Natural killer cell (primary cell): ENCODE results near the gene ATF6. TPM values are rescaled to one million over a fixed set of nuclear protein-coding genes. Genes with fewer than 3 reads are reported as not detected.

Experiments used
- ATAC-seq, 3 donors: fragments of 150-1000 bp in 2 of 3; fragments of 200-7000 bp in 1 of 3; cut with Tn5 transposase; 1 replicate in 1 of 3; 2 replicates in 2 of 3; pipeline ENCODE4 v1.10.0; 2021; ENCODE audit warnings: mild to moderate bottlenecking in 2 of 3, moderate library complexity in 2 of 3
- DNase-seq, 2 donors: peaks; one replicate each; pipeline versions ENCODE4 v3.0.0 to v3.0.0-alpha.2; 2013 to 2021; ENCODE audit warnings: mixed read lengths in 1 of 2
- H3K27ac ChIP-seq: one replicate; pipeline ENCODE4 v1.5.1; 2013; ENCODE audit warnings: mild to moderate bottlenecking, low read length
- H3K27me3 ChIP-seq: one replicate; pipeline ENCODE4 v1.6.1; 2013; ENCODE audit warnings: low read length; ENCODE audit not compliant: control insufficient read depth, insufficient read depth
- H3K36me3 ChIP-seq: one replicate; pipeline ENCODE4 v1.6.1; 2013; ENCODE audit warnings: low read length; ENCODE audit not compliant: control insufficient read depth, insufficient read depth
- H3K4me1 ChIP-seq: one replicate; pipeline ENCODE4 v1.6.1; 2013; ENCODE audit warnings: low read length; ENCODE audit not compliant: control insufficient read depth, insufficient read depth
- H3K4me3 ChIP-seq: one replicate; pipeline ENCODE4 v1.5.1; 2013; ENCODE audit warnings: low read length
- H3K9me3 ChIP-seq: one replicate; pipeline ENCODE4 v1.6.1; 2013; ENCODE audit warnings: low read length; ENCODE audit not compliant: control insufficient read depth, insufficient read depth
- H3K27ac Mint-ChIP-seq, 2 donors: one replicate each; pipeline ENCODE4 v1.8.0; 2022; ENCODE audit warnings: mild to moderate bottlenecking in 2 of 2, mixed read lengths in 2 of 2, moderate library complexity in 1 of 2
- H3K27me3 Mint-ChIP-seq, 2 donors: one replicate each; pipeline ENCODE4 v1.8.0; 2022; ENCODE audit warnings: low read depth in 2 of 2, mixed read lengths in 2 of 2
- H3K36me3 Mint-ChIP-seq: one replicate; pipeline ENCODE4 v1.8.0; 2022; ENCODE audit warnings: mixed read lengths
- H3K4me1 Mint-ChIP-seq, 2 donors: one replicate each; pipeline ENCODE4 v1.8.0; 2022; ENCODE audit warnings: mixed read lengths in 2 of 2
- H3K4me3 Mint-ChIP-seq: one replicate; pipeline ENCODE4 v1.8.0; 2022; ENCODE audit warnings: mild to moderate bottlenecking, moderate library complexity, mixed read lengths
- H3K9me3 Mint-ChIP-seq, 2 donors: one replicate each; pipeline ENCODE4 v1.8.0; 2022; ENCODE audit warnings: mixed read lengths in 2 of 2
- CTCF ChIP-seq: fragments of 200-600 bp; IDR thresholded peaks from one replicate; pipeline ENCODE4 v1.8.0; 2022; ENCODE audit warnings: antibody characterized with exemption
- WGBS: methylation state at CpG from one replicate; pipeline ENCODE4 v1.1.7; 2013; ENCODE audit warnings: missing lambda C conversion rate; ENCODE audit not compliant: insufficient coverage; 5-methylcytosine and 5-hydroxymethylcytosine counted together
- intact Hi-C: fragments of 100-400 bp; cut with micrococcal nuclease; formaldehyde crosslinking; loops from one replicate; pipeline ENCODE4 v1.14.2; 2022
- total RNA-seq, 4 donors: library from RNA; stranded (reverse); fragments of 120-200 nt in 1 of 4; gene quantifications; one replicate each; pipeline versions ENCODE4 v1.2.3 to v1.2.4, GENCODE V29; 2013 to 2022

ATF6 gene
- total RNA-seq, 3 donors from 2014 or later (not counting 1 experiment from before 2014, with no cell fraction given): 16.8 to 25.0 (median 21.8) TPM

- no peaks in the 10 kb centered on the region for H3K4me1 ChIP-seq
- Mint-ChIP-seq H3K36me3 (no peaks in the 10 kb centered on the region), H3K9me3 (no peaks in the 10 kb centered on the region), H3K4me1 (no peaks in the 10 kb centered on the region), H3K27me3 (no peaks in the 10 kb centered on the region), H3K27ac (no peak overlapping the region), H3K4me3 (no peak overlapping the region)
- no peak overlapping the region for H3K27ac ChIP-seq
- H3K9me3 ChIP-seq: no peaks in the 10 kb centered on the region
- DNase-seq: no peak
- intact Hi-C loops: no loop called here
- ATAC-seq: no peak
- no peak for TF ChIP-seq CTCF
- peaks cover 47% of the 10 kb centered on the region for H3K36me3 ChIP-seq
- no peaks in the 10 kb centered on the region for H3K27me3 ChIP-seq
- no peak overlapping the region for H3K4me3 ChIP-seq
Observed at GRCh38 chr1:161863549-161863948, 97.4 kb downstream of the ATF6 start.

- H3K9me3 ChIP-seq: no peaks in the 10 kb centered on the region
- no peak overlapping the region for H3K27ac ChIP-seq
- no peaks in the 10 kb centered on the region for H3K4me1 ChIP-seq
- Mint-ChIP-seq H3K27me3 (no peaks in the 10 kb centered on the region), H3K4me3 (no peak overlapping the region), H3K4me1 (no peaks in the 10 kb centered on the region), H3K27ac (no peak overlapping the region), H3K9me3 (no peaks in the 10 kb centered on the region), H3K36me3 (no peaks in the 10 kb centered on the region)
- TF ChIP-seq CTCF: no peak
- 100% methylated on average over 1 of the region's 1 CpG for WGBS
- H3K36me3 ChIP-seq: peaks cover 47% of the 10 kb centered on the region
- intact Hi-C loops: no loop called here
- H3K27me3 ChIP-seq: no peaks in the 10 kb centered on the region
- DNase-seq: peak in 1 of 2 donors; percentile 39
- ATAC-seq: no peak
- no peak overlapping the region for H3K4me3 ChIP-seq
Observed at GRCh38 chr1:161864577-161864976, 98.5 kb downstream of the ATF6 start.

GRCh38 chr1:161866241-161866640 lies 100.1 kb downstream of the ATF6 start:
- Histone ChIP-seq H3K27me3 (no peaks in the 10 kb centered on the region), H3K4me3 (no peak overlapping the region), H3K4me1 (no peaks in the 10 kb centered on the region), H3K9me3 (no peaks in the 10 kb centered on the region), H3K36me3 (peaks cover 42% of the 10 kb centered on the region), H3K27ac (no peak overlapping the region)
- H3K27me3 Mint-ChIP-seq: no peaks in the 10 kb centered on the region
- H3K9me3 Mint-ChIP-seq: no peaks in the 10 kb centered on the region
- no peak overlapping the region for H3K27ac Mint-ChIP-seq
- H3K4me1 Mint-ChIP-seq: no peaks in the 10 kb centered on the region
- DNase-seq: no peak
- intact Hi-C loops: no loop called here
- H3K4me3 Mint-ChIP-seq: no peak overlapping the region
- 100% methylated on average over 2 of the region's 3 CpGs for WGBS
- ATAC-seq: no peak
- TF ChIP-seq CTCF: no peak
- no peaks in the 10 kb centered on the region for H3K36me3 Mint-ChIP-seq

- H3K4me3 Mint-ChIP-seq: no peak overlapping the region
- intact Hi-C loops: no loop called here
- no peaks in the 10 kb centered on the region for H3K27me3 Mint-ChIP-seq
- WGBS: no CpG with 5 or more reads among the region's 2 CpGs
- H3K9me3 Mint-ChIP-seq: no peaks in the 10 kb centered on the region
- no peak overlapping the region for H3K27ac Mint-ChIP-seq
- no peaks in the 10 kb centered on the region for H3K4me1 Mint-ChIP-seq
- Histone ChIP-seq H3K4me1 (no peaks in the 10 kb centered on the region), H3K27ac (no peak overlapping the region), H3K27me3 (no peaks in the 10 kb centered on the region), H3K36me3 (peaks cover 20% of the 10 kb centered on the region), H3K4me3 (no peak overlapping the region), H3K9me3 (no peaks in the 10 kb centered on the region)
- no peaks in the 10 kb centered on the region for H3K36me3 Mint-ChIP-seq
- ATAC-seq (no peak), DNase-seq (no peak)
- no peak for TF ChIP-seq CTCF
Observed at GRCh38 chr1:161868832-161869231, 102.7 kb downstream of the ATF6 start.
